Memory B cell (primary cell): ENCODE measurements around the gene ITGB8.

Source experiments
- ATAC-seq: fragments of 150-1000 bp; cut with Tn5 transposase; 2 replicates; pipeline ENCODE4 v1.10.0; 2021; ENCODE audit warnings: low read depth, mild to moderate bottlenecking, moderate library complexity
- DNase-seq, 2 donors: peaks; one replicate each; pipeline ENCODE4 v3.0.0; 2022; ENCODE audit warnings: low spot score in 2 of 2
- H3K27ac Mint-ChIP-seq: one replicate; pipeline ENCODE4 v1.8.0; 2022; ENCODE audit warnings: mild to moderate bottlenecking, moderate library complexity, mixed read lengths
- H3K27me3 Mint-ChIP-seq: one replicate; pipeline ENCODE4 v1.8.0; 2022; ENCODE audit warnings: mixed read lengths
- H3K36me3 Mint-ChIP-seq: one replicate; pipeline ENCODE4 v1.8.0; 2022; ENCODE audit warnings: mild to moderate bottlenecking, mixed read lengths
- H3K4me1 Mint-ChIP-seq: one replicate; pipeline ENCODE4 v1.8.0; 2022; ENCODE audit warnings: mixed read lengths
- H3K4me3 Mint-ChIP-seq: one replicate; pipeline ENCODE4 v1.8.0; 2022; ENCODE audit warnings: mild to moderate bottlenecking, moderate library complexity, mixed read lengths
- H3K9me3 Mint-ChIP-seq: one replicate; pipeline ENCODE4 v1.8.0; 2022; ENCODE audit warnings: mixed read lengths

The ITGB8 gene

DNA sequence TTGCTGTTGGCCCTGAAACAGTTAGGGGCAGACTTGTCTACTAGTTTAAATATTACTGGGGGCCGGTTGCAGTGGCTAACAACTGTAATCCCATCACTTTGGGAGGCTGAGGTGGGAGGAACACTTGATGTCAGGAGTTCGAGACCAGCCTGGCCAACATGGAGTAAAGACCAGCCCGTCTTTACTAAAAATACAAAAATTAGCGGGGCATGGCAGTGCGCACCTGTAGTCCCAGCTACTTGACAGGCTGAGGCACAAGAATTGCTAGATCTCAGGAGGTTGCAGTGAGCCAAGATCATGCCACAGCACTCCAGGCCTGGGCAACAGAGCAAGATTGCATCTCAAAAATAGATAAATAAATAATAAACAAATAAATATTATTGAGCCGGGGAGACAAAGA, 7.6 kb downstream of the ITGB8 start:
- peaks cover 11% of the 10 kb centered on the region for H3K27me3 Mint-ChIP-seq
- no peaks in the 10 kb centered on the region for H3K9me3 Mint-ChIP-seq
- ATAC-seq (no peak), DNase-seq (no peak)
- H3K4me3 Mint-ChIP-seq = no peak overlapping the region
- no peak overlapping the region for H3K27ac Mint-ChIP-seq
- H3K36me3 Mint-ChIP-seq = no peaks in the 10 kb centered on the region
- H3K4me1 Mint-ChIP-seq = no peaks in the 10 kb centered on the region

DNA sequence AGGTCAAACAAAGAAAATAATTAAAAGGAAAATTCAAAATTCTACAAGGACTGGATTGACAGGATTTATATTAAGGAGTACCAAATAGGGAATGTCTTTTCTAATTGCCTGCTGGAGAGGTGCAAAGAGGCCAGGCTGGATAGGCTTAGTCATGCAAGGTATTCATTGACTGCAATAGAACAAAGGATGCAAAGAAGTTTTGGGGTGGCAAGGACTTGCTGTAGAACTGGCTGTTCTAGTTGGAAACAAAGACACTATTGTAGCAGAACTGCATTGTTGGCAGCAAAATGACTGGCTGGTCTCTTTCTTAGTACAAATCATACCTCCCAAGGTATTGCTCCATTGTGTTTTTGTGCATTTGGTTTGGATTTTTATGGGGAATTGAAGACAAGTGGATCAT, 10.1 kb downstream of the ITGB8 start:
- Mint-ChIP-seq H3K9me3 (no peaks in the 10 kb centered on the region), H3K4me1 (no peaks in the 10 kb centered on the region), H3K27me3 (peaks cover 8% of the 10 kb centered on the region), H3K27ac (no peak overlapping the region), H3K36me3 (no peaks in the 10 kb centered on the region), H3K4me3 (no peak overlapping the region)
- ATAC-seq (no peak), DNase-seq (no peak)

DNA sequence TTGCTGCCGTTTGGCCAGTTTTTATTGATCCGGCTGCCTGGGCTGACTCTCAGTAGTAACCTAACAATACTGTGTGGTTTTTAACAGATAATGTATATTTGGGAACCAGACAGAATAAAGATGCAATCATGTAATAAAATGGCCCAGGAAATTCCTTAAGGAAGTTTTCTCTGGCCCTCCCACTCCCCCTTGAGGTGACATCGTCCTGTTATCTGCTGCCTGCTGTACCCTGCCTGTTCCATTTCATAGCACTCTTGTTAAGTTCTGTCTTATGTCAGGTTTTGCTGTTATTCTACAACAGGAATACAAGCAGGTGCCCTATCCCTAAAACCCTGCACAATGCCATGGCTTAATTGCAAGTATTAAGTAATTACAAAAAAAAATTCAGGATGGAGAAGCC, 12.5 kb downstream of the ITGB8 start:
- DNase-seq = no peak
- no peak overlapping the region for H3K4me3 Mint-ChIP-seq
- H3K27ac Mint-ChIP-seq = no peak overlapping the region
- no peaks in the 10 kb centered on the region for H3K36me3 Mint-ChIP-seq
- no peak for ATAC-seq
- H3K27me3 Mint-ChIP-seq = peaks cover 9% of the 10 kb centered on the region
- no peaks in the 10 kb centered on the region for H3K4me1 Mint-ChIP-seq
- no peaks in the 10 kb centered on the region for H3K9me3 Mint-ChIP-seq

DNA sequence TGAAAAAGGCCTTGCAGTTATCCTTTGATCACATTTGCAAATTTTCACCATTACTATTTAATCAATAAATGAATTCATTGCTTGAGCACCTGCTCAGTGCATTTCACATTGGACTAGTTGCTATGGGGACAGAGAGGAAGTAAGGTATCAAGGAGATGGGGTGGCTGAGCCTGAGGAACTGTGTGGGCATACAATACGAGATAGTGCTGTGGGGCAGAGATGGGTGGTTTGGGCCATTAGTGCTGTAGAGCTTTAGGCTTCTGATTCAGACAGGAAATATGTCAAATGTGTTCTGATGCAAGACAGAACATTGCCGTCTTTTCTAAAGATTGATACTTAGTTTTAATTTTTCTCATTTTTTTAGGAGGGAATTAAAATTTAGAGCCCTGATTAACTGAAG, 13.2 kb downstream of the ITGB8 start:
- Mint-ChIP-seq H3K4me1 (no peaks in the 10 kb centered on the region), H3K27ac (no peak overlapping the region), H3K27me3 (peaks cover 10% of the 10 kb centered on the region), H3K4me3 (no peak overlapping the region), H3K9me3 (no peaks in the 10 kb centered on the region), H3K36me3 (no peaks in the 10 kb centered on the region)
- ATAC-seq (no peak), DNase-seq (no peak)

DNA sequence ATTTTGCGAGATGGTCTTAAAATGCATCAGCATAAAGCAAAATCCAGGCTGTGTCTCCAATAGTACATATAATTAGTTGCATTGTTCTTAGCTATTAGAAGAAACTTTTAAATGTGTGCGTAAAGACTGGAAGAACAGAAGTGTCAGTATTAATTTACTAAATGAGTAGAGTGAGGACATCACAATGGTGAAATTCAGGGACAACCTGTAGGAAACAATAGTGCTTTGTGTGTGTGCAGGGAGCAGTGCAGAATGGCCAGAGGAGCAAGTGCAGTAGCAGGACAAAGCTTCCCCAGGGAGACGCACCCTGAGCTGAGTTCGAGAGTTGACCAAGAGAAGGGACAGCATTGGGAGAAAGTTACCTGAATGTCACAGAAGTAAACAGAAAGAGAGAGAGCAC, 13.7 kb downstream of the ITGB8 start:
- Mint-ChIP-seq H3K9me3 (no peaks in the 10 kb centered on the region), H3K4me1 (no peaks in the 10 kb centered on the region), H3K27me3 (peaks cover 10% of the 10 kb centered on the region), H3K36me3 (no peaks in the 10 kb centered on the region), H3K27ac (no peak overlapping the region), H3K4me3 (no peak overlapping the region)
- no peak for ATAC-seq
- no peak for DNase-seq

DNA sequence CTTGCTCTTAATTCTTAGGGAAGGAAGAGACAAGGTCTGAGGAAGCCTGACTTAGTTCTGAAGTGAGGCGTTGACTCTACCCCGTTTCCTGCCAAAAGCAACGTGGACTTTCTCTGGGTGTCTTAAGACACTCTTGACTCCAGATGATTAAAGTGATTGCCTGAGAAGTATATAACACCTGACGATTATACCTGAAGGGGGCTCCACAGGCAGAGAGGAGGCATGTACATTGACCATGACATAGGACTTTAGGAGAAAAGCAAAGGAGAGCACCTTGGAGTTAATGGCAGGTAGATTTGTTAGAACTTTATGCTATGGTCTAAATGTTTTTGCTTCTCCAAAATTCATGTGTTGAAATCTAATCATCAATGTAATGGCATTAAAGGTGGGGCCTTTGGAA, 15.9 kb downstream of the ITGB8 start:
- H3K36me3 Mint-ChIP-seq = no peaks in the 10 kb centered on the region
- no peak overlapping the region for H3K4me3 Mint-ChIP-seq
- DNase-seq (no peak), ATAC-seq (no peak)
- no peak overlapping the region for H3K27ac Mint-ChIP-seq
- no peaks in the 10 kb centered on the region for H3K9me3 Mint-ChIP-seq
- peaks cover 5% of the 10 kb centered on the region for H3K27me3 Mint-ChIP-seq
- H3K4me1 Mint-ChIP-seq = no peaks in the 10 kb centered on the region

DNA sequence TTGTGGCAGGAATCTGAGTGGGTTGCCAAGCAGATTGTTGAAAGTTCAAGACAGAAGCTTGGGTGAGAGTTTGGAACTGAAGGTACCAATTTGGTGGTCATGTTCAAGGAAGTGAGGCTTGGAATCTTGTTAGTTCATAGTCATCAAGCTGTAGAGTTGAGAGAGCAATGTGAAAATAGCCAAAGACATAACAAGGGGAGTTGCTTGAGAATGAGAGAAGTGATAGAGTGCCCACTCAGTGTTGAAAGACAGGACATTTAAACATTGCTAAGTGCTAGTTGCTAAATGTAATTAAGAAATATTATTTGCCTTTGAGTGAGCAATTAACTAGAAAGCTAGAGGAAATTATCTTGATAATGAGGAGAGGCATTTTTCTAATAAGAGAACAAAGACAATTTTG, 17.0 kb downstream of the ITGB8 start:
- no peak for DNase-seq
- Mint-ChIP-seq H3K9me3 (no peaks in the 10 kb centered on the region), H3K36me3 (no peaks in the 10 kb centered on the region)

DNA sequence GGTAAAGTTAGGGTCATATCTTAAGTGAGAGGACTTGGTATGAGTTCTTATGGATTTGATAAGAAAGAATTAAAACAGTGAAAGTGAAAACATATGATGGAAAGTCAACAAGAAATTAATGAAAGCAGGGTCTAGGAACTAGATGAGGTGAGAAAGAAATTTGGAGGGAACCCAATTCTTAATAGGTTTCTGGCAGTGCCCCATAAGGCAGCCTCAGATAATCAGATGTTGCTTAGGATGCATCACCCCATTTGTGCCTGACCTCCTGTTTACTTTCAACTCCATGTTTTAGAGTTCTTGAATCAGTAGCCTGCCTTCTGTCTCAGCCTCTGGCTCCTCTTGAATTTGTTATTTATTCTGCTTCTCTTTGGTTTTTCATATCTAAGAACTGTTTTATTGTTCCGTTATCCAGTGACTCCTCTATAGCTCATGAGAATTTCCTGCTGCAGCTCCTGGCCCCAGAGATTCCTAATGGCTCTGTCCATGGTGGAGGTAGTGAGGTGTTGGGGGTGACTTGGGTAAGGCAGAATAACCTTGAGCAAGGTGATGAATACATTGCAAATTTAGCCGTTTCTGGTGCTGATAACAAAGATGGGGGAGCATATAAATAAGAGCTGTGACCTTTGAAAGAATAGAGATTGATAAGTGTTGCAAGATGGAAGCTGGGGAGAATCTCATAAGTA, 17.6 kb downstream of the ITGB8 start:
- no peak for DNase-seq
- H3K4me3 Mint-ChIP-seq = no peak overlapping the region
- H3K36me3 Mint-ChIP-seq = no peaks in the 10 kb centered on the region
- no peak overlapping the region for H3K27ac Mint-ChIP-seq
- H3K9me3 Mint-ChIP-seq = no peaks in the 10 kb centered on the region
- no peaks in the 10 kb centered on the region for H3K4me1 Mint-ChIP-seq
- H3K27me3 Mint-ChIP-seq = peaks cover 4% of the 10 kb centered on the region
- no peak for ATAC-seq

More for the DNA sequence above, 17.0 kb downstream of the ITGB8 start:
- Mint-ChIP-seq H3K4me3 (no peak overlapping the region), H3K27ac (no peak overlapping the region), H3K27me3 (peaks cover 5% of the 10 kb centered on the region), H3K4me1 (no peaks in the 10 kb centered on the region)
- ATAC-seq = no peak

DNA sequence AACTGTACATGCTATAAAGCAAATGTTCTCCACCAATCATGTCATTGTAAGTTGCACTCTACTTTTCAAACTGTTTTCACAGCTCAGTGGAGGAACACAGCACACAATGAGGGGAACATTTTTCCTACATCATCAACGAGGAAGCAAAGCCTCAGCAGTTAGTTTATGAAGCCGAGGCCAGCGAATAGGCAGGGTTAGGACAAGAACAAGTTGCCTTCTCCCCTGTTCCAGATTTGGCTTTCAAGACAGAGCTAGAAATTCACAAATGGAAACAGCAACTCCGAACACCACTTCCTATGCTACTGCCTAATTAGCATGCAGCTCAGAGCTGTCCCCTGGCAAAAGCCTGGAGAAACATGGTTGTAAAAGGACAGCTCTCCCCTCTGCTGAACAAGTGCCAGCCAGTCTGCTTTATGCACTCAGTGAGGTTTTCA, 19.8 kb downstream of the ITGB8 start:
- ATAC-seq = no peak
- H3K27ac Mint-ChIP-seq = no peak overlapping the region
- no peaks in the 10 kb centered on the region for H3K4me1 Mint-ChIP-seq

DNA sequence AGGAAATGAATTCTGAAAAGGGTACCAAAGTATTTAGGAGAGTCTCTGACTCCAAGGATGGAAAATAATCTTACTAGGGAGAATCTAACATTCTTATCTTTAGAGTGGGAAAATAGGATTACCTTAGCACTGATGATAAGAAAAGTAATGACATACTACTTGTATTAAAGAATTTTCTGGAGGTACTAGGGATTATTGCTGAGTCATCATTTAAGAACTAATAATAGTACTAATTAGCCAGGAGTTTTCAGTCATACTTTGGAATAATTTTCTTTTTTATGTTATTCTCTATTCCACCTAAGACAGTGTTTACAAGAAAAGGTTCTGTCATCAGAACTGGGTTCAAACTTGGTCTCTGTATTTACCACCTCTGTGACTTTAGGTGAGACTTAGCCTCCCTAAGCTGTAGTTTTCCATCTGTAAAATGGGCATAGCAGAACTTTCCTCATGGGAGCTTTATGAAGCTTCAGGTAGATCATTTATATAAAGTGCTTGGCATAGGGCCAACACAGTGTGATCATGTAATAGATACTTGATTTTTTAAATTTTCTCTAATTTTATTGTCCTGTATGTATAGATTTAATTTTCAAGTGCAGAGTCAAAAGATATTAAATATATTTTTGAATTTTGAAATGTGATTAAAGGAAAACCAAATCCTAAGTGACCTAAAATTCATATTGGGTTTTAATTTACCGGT, 20.4 kb downstream of the ITGB8 start:
- H3K27me3 Mint-ChIP-seq = peaks cover 4% of the 10 kb centered on the region
- no peaks in the 10 kb centered on the region for H3K36me3 Mint-ChIP-seq
- H3K4me1 Mint-ChIP-seq = no peaks in the 10 kb centered on the region
- H3K9me3 Mint-ChIP-seq = no peaks in the 10 kb centered on the region
- H3K27ac Mint-ChIP-seq = no peak overlapping the region
- H3K4me3 Mint-ChIP-seq = no peak overlapping the region
- ATAC-seq (no peak), DNase-seq (no peak)

More for the DNA sequence above, 19.8 kb downstream of the ITGB8 start:
- Mint-ChIP-seq H3K36me3 (no peaks in the 10 kb centered on the region), H3K27me3 (peaks cover 4% of the 10 kb centered on the region), H3K4me3 (no peak overlapping the region), H3K9me3 (no peaks in the 10 kb centered on the region)
- no peak for DNase-seq

DNA sequence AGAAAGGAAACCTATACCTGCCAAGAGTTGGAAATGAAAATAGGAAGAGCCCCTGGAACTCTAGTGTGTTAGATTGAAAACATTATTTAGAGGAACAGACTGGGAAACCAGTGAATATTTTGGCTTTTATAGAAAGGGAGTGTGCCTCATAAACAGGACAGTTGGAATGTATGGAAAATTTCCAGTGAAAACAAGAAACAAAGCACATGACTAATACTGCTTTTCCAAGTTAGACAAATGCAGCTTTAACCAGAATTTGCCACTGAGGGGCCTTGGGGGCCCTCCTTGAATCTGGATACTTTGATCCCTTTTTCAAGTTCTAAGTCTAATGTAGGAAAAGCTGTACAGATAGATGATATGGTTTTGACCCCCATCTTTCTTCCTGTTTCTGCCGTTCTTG, 21.2 kb downstream of the ITGB8 start:
- H3K27ac Mint-ChIP-seq = no peak overlapping the region
- no peaks in the 10 kb centered on the region for H3K36me3 Mint-ChIP-seq
- no peak for ATAC-seq
- no peaks in the 10 kb centered on the region for H3K9me3 Mint-ChIP-seq
- no peaks in the 10 kb centered on the region for H3K4me1 Mint-ChIP-seq
- DNase-seq = no peak
- H3K4me3 Mint-ChIP-seq = no peak overlapping the region
- H3K27me3 Mint-ChIP-seq = peaks cover 4% of the 10 kb centered on the region

DNA sequence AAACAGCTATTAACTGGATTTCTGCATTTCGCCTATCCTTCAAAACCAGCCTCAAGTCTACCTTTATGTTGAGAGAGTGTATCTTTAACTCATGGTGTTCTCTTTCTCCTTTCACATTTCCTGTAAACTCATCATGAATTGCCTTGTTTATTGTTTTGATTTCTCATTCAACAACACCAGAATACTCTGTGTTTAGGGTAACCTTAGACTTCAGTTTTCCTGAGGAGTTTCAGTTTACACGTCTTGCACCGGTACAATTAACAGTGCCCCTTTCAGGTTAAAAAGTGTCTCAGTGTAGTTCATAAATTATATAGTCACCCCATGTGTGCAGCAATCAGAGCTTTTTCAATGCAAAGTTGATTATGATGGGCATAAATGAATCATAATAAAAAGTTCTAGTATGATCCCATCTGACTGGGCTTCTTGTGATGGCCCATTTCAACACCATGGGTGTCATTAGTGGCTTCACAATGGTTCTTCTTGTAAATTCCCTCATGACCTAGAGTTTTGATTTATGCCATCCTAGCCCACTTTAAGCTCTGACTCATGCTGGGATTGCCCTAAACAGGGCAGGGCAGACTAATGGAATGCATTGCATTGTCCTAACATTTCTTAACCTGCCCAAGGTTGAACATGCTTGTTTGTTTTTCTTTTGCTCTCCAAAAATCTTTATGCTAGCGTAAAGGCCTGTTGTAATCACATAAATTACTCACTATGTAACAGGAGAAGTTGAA, 22.0 kb downstream of the ITGB8 start:
- H3K36me3 Mint-ChIP-seq = no peaks in the 10 kb centered on the region
- H3K27ac Mint-ChIP-seq = no peak overlapping the region
- no peaks in the 10 kb centered on the region for H3K9me3 Mint-ChIP-seq
- DNase-seq (no peak), ATAC-seq (no peak)
- H3K4me3 Mint-ChIP-seq = no peak overlapping the region
- H3K4me1 Mint-ChIP-seq = no peaks in the 10 kb centered on the region
- H3K27me3 Mint-ChIP-seq = peaks cover 1% of the 10 kb centered on the region

DNA sequence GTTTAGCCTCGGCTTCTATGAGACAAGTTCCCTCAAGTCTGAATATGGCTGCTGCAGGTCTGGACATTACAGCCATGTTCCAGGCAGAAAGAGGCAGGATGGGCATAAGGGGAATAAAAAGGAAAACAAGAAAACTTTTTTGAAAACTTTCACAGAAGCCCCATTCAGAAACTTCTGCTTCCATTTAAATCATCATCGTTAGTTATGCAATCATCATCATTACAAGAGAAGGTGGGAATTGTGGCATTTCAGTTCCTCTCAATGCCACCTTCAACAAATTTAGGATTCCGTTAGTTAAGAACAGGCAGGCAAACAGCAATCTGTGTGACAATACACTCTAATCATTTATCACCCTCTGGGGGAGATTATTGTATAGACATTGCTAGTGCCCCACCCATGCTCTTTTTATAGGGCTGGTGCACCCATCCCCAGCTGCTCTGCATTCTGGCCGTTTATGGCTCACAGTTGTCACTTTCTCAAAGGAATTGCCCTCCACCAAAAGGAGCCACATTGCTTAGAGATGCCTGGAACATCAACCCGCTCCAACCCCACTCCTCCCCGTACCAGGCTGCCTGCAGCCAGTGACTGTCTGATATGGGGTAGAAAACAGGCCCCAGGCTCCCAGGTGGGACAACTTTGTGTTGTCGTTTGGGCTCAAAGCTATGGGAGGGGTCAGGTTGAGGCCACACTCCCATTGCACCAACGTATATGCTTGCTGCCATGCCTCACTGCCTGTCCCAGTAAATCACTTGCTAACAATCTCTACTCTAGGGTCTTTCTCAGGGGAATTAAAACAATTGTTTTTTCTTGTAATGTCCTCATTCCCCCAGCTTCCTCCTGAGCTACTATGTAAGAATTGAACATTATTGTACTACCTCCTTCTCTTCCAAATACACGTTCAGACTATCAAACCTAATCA, 24.2 kb downstream of the ITGB8 start:
- H3K27me3 Mint-ChIP-seq = no peaks in the 10 kb centered on the region
- no peak for DNase-seq
- H3K9me3 Mint-ChIP-seq = no peaks in the 10 kb centered on the region
- no peaks in the 10 kb centered on the region for H3K4me1 Mint-ChIP-seq
- H3K27ac Mint-ChIP-seq = no peak overlapping the region
- no peak for ATAC-seq
- H3K36me3 Mint-ChIP-seq = no peaks in the 10 kb centered on the region
- no peak overlapping the region for H3K4me3 Mint-ChIP-seq

DNA sequence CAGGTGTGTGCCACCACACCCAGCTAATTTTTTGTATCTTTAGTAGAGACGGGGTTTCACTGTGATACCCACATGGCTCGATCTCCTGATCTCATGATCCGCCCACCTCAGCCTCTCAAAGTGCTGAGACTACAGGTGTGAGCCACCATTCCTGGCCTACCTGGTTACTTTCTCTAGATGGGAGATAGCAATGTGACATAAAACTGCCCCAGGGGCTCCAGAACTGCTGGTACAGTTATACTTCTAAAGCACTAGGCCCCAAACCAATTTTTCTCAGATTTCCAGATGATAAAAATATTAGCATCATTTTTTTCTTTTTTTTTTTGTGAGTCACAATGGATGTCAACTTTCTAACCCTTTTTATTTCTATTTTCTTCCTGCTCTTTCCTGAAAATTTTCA, 27.4 kb downstream of the ITGB8 start:
- Mint-ChIP-seq H3K36me3 (no peaks in the 10 kb centered on the region), H3K27me3 (peaks cover 2% of the 10 kb centered on the region), H3K4me1 (no peaks in the 10 kb centered on the region), H3K27ac (no peak overlapping the region), H3K4me3 (no peak overlapping the region), H3K9me3 (no peaks in the 10 kb centered on the region)
- DNase-seq (no peak), ATAC-seq (no peak)
